Dendritic cell treated with granulocyte-macrophage colony-stimulating factor and Interleukin-4, amounts not matched to agents 40 ng/mL and 50 ng/mL, for 4 days (primary cell): ENCODE measurements around the gene OTC.

Experiments
- H3K27ac Mint-ChIP-seq: one replicate; pipeline ENCODE4 v1.8.0; 2022; ENCODE audit warnings: mild to moderate bottlenecking, mixed read lengths
- H3K27me3 Mint-ChIP-seq: one replicate; pipeline ENCODE4 v1.8.0; 2022; ENCODE audit warnings: mild to moderate bottlenecking, mixed read lengths
- H3K36me3 Mint-ChIP-seq: one replicate; pipeline ENCODE4 v1.8.0; 2022; ENCODE audit warnings: low read depth, mixed read lengths
- H3K4me1 Mint-ChIP-seq: one replicate; pipeline ENCODE4 v1.8.0; 2022; ENCODE audit warnings: low read depth, mixed read lengths
- H3K4me3 Mint-ChIP-seq: one replicate; pipeline ENCODE4 v1.8.0; 2022; ENCODE audit warnings: mild to moderate bottlenecking, moderate library complexity, mixed read lengths
- H3K9me3 Mint-ChIP-seq: one replicate; pipeline ENCODE4 v1.8.0; 2022; ENCODE audit warnings: mixed read lengths
- intact Hi-C: fragments of 100-400 bp; cut with micrococcal nuclease; formaldehyde crosslinking; loops from one replicate; pipeline ENCODE4 v1.15.0; 2022

The OTC gene

DNA sequence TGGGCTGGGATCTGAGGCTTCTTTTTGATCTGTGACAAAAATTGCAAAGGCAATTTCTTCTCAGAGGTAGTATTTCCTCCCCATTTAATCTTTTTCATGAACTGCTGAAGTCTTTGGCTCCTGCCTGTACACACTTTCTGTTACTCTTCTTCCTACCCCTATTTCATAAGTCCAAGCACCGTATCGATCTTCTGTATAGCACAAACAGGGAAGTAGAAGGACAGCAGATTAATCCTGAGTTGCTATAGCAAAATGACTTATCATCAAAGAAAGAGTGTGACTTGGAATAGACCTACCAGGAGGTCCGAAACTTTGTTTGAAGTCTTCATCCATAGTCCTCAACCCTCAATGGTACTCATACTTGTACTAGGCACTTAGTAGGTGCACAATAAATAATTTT, 22.0 kb downstream of the OTC start:
- Mint-ChIP-seq H3K4me1 (peaks cover 12% of the 10 kb centered on the region), H3K36me3 (no peaks in the 10 kb centered on the region), H3K9me3 (no peaks in the 10 kb centered on the region), H3K27ac (no peak overlapping the region), H3K27me3 (no peaks in the 10 kb centered on the region), H3K4me3 (no peak overlapping the region)
- intact Hi-C loops, result no loop called here

DNA sequence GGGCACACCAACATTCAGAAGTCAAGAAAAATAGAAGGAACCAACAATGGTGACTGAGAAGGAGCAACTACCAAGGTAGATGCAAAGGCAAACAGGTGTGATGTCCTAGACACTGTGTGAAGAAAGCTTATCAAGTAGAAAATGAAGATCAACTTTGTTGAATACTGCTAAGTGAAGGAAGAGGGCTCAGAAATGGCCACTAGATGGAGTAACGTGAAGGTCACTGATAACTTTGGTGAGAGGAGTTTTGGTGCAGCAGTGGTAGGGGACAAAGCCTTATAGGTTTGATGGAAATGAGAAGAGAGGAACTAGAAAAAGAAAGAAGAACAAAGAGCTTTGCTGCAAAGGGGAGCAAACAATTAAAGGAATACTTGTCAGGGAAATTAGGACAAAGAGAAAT, 23.5 kb downstream of the OTC start:
- H3K36me3 Mint-ChIP-seq, result no peaks in the 10 kb centered on the region
- no peaks in the 10 kb centered on the region for H3K9me3 Mint-ChIP-seq
- H3K4me1 Mint-ChIP-seq, result peaks cover 3% of the 10 kb centered on the region
- H3K27me3 Mint-ChIP-seq, result no peaks in the 10 kb centered on the region
- H3K27ac Mint-ChIP-seq, result no peak overlapping the region
- intact Hi-C loops, result no loop called here
- no peak overlapping the region for H3K4me3 Mint-ChIP-seq

DNA sequence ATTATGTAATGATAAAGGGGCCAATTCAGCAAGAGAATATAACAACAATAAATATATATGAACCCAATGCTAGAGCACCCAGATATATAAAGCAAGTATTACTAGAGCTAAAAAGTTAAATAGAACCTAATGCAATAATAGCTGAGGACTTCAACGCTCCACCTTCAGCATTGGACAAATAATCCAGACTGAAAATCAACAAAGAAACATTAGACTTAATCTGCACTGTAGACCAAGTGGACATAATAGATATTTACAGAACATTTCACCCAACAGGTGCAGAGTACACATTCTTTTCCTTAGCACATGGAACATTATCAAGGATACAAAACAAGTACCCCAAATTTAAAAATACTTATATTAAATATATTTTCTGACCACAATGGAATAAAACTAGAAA, 24.3 kb downstream of the OTC start:
- intact Hi-C loops, result no loop called here
- no peaks in the 10 kb centered on the region for H3K4me1 Mint-ChIP-seq
- H3K9me3 Mint-ChIP-seq, result no peaks in the 10 kb centered on the region
- H3K36me3 Mint-ChIP-seq, result no peaks in the 10 kb centered on the region
- no peak overlapping the region for H3K4me3 Mint-ChIP-seq
- no peaks in the 10 kb centered on the region for H3K27me3 Mint-ChIP-seq
- H3K27ac Mint-ChIP-seq, result no peak overlapping the region

DNA sequence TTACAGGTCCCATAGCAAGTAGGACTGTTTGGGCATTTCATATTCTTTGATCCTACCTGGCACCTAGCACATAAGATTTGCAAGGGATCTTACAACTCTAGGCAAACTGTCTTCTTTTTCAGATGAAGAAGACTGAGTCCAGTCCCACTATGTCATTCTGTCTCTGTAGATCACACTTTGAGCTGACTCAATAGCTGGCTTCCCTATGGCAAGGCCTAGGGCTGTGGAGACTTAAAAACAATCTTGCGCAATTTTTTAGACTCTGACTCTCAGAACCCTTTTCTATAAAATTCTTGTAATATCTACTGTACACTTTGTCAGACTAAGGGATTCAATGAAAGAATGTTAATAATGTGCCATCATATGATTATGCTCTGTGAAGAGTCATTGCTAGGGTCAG, 26.7 kb downstream of the OTC start:
- Mint-ChIP-seq H3K4me1 (no peaks in the 10 kb centered on the region), H3K27ac (no peak overlapping the region), H3K9me3 (no peaks in the 10 kb centered on the region), H3K4me3 (no peak overlapping the region), H3K36me3 (no peaks in the 10 kb centered on the region), H3K27me3 (no peaks in the 10 kb centered on the region)
- intact Hi-C loops, result no loop called here

DNA sequence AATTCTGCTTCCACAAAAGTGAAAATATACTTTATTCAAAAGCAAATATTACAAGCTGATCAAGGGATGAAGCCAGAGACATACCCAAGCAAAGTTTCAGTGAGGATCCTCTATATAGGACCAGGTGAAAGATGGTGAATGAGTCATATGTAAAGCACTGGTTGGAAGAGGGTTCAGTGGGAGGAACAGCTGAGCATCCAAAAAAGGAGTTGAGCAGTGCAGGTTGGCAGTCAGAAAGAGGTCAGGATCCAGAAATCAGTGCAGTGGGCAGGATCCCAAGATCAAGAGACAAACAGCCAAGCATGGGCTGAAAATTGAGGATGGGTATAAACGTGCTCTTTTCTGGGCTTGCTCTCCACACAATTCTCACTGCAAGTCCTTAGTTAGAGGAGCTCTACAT, 30.3 kb downstream of the OTC start:
- Mint-ChIP-seq H3K27me3 (no peaks in the 10 kb centered on the region), H3K27ac (no peak overlapping the region), H3K36me3 (no peaks in the 10 kb centered on the region), H3K4me3 (no peak overlapping the region), H3K9me3 (no peaks in the 10 kb centered on the region), H3K4me1 (no peaks in the 10 kb centered on the region)
- intact Hi-C loops, result no loop called here

DNA sequence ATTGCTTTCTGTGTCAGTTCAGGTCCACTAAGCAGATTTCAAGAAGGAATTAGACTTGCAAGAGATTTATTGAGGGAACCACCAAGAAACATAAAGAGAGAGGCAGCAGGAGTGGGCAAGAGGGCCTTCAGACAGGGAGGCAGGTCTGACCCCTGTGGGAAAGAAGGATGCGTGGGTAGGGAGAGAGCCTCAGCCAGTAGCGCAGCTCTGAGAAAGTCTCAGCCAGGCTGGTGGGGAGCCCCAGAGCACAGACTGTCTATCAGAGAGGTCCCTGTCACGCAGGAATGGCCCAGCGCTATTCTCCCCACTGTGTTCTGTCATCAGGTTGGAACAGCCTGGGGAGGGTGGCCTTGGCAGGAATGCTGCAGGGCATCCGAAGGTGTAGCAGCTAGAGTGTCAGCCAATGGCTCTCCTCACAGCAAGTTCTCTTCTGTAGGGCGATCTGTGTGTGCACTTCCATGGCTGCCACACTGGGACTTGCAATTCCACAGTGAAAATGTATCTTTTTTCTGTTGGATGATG, 48.0 kb downstream of the OTC start:
- Mint-ChIP-seq H3K4me1 (no peaks in the 10 kb centered on the region), H3K36me3 (no peaks in the 10 kb centered on the region), H3K4me3 (no peak overlapping the region), H3K27ac (no peak overlapping the region), H3K27me3 (no peaks in the 10 kb centered on the region), H3K9me3 (no peaks in the 10 kb centered on the region)
- intact Hi-C loops, result no loop called here

DNA sequence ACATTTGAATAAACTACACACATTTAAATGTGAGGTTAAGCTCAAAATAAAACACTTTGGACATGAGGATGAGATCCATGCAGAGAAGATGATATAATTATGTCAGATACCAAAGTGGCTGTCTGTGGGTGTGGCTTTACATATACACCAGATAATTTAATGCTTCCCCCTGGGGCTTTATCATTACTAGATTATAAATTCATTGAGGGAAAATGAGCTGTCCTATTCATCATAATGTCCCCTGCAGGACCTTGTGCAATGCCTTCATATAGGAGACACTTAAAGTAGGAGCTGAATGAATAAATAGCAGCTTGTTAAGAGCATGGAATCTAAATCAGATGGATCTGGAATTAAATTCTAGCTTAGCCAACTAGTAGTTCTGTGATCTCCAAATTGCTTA, 49.7 kb downstream of the OTC start:
- Mint-ChIP-seq H3K27me3 (peaks cover 2% of the 10 kb centered on the region), H3K9me3 (no peaks in the 10 kb centered on the region), H3K27ac (no peak overlapping the region), H3K4me3 (no peak overlapping the region), H3K36me3 (no peaks in the 10 kb centered on the region), H3K4me1 (no peaks in the 10 kb centered on the region)
- intact Hi-C loops, result no loop called here

DNA sequence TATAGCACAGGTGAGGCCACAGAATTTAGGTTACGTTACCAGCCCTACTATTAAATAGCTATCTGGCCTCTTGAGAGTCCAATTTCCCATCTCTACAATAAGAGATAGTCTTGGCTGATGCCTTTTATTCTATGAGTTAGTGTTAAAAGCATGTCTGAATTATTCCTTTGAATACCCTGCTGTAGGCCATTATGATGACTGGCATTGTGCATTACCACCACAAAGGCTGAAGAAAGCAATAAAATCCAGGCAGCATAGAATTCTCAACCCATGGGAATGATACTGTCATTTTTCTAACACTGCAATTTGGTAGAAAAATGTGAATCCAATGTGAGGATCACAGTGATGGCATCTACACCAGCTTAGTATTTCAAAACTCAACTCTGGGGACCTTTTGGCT, 51.4 kb downstream of the OTC start:
- Mint-ChIP-seq H3K9me3 (no peaks in the 10 kb centered on the region), H3K27me3 (peaks cover 6% of the 10 kb centered on the region), H3K36me3 (no peaks in the 10 kb centered on the region), H3K4me3 (no peak overlapping the region), H3K4me1 (no peaks in the 10 kb centered on the region), H3K27ac (no peak overlapping the region)
- intact Hi-C loops, result no loop called here

DNA sequence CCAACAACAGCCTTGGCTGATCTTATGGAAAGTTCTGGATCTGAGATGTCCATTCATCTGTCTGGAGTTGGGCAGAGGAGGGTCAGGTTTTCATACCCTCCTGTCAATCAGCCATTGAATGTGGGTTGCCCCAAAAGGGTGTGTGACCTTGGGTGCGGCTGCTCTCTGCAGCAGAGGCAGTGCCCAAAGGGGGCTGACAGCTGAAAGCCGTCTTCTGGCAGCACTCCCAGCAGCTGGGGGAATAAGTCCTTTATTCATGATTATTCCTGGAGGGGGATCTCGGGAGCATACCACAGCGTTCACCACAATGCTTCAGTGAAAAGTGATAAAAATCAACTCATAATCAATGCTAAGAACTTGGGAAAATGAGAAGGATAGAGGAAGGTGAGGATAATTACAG, 54.7 kb downstream of the OTC start:
- H3K27ac Mint-ChIP-seq, result no peak overlapping the region
- peaks cover 6% of the 10 kb centered on the region for H3K27me3 Mint-ChIP-seq
- H3K4me3 Mint-ChIP-seq, result no peak overlapping the region
- H3K4me1 Mint-ChIP-seq, result no peaks in the 10 kb centered on the region
- intact Hi-C loops, result no loop called here
- no peaks in the 10 kb centered on the region for H3K36me3 Mint-ChIP-seq
- H3K9me3 Mint-ChIP-seq, result no peaks in the 10 kb centered on the region

DNA sequence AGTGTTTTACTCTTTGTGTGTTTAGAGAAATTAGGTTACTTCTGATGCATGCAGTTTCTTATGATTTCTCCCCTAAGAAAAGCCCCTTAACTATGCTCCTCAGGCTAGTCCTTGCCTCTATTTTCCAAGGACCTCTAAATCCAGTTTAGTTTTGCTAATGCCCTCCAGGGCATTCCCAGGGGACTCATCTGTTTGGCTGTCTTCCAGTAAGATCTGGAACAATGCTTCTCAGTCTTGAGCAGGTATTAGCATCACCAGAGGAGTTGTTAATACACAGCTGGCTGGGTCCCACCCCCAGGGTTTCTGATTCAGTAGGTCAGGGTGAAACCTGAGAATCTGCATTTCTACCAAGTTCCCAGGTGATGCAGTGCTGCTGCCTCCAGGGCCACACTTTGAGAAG, 56.9 kb downstream of the OTC start:
- Mint-ChIP-seq H3K4me1 (no peaks in the 10 kb centered on the region), H3K27me3 (peaks cover 6% of the 10 kb centered on the region), H3K4me3 (no peak overlapping the region), H3K9me3 (no peaks in the 10 kb centered on the region), H3K36me3 (no peaks in the 10 kb centered on the region), H3K27ac (no peak overlapping the region)
- intact Hi-C loops, result no loop called here

DNA sequence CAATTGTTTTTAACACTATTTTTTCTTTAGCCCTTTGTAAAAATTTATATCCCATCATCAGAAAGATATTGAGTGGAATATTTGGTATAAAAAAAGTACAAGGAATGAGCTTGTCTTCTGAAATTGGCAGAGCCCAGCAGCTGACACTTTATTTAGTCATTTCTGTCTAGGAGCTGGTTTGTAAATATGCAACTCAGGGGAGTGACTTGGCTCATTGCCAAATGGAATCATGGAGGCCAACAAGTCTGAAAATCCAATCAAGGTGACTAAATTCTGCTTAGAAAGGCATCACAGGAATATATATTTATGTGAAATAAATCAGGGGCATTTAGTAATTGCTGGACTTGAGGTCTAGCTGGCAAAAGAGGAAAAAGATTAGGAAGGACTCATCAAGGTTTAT, 74.4 kb downstream of the OTC start:
- no peak overlapping the region for H3K4me3 Mint-ChIP-seq
- H3K36me3 Mint-ChIP-seq, result no peaks in the 10 kb centered on the region
- no peaks in the 10 kb centered on the region for H3K4me1 Mint-ChIP-seq
- H3K9me3 Mint-ChIP-seq, result no peaks in the 10 kb centered on the region
- intact Hi-C loops, result no loop called here
- H3K27me3 Mint-ChIP-seq, result no peaks in the 10 kb centered on the region
- H3K27ac Mint-ChIP-seq, result no peak overlapping the region

DNA sequence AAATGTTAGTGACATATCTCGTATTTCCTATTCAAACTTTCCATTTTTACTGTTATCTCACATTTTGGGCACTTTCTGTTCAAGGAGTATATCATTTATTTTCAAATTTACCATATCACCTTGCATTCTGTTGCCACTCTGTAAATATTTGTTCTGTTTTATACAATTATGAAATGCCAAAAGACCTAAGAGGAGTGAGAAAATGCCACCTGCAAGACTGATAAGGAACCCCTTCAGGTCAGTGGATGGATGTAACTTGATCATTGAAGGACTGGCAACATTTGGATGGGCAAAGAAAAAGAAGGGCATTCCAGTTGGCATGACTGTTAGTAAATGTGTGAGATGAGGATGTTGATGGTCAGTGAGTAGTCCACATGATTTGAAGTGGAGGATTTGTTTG, 79.1 kb downstream of the OTC start:
- H3K36me3 Mint-ChIP-seq, result no peaks in the 10 kb centered on the region
- no peaks in the 10 kb centered on the region for H3K4me1 Mint-ChIP-seq
- H3K9me3 Mint-ChIP-seq, result no peaks in the 10 kb centered on the region
- H3K4me3 Mint-ChIP-seq, result no peak overlapping the region
- no peaks in the 10 kb centered on the region for H3K27me3 Mint-ChIP-seq
- intact Hi-C loops, result no loop called here
- H3K27ac Mint-ChIP-seq, result no peak overlapping the region

DNA sequence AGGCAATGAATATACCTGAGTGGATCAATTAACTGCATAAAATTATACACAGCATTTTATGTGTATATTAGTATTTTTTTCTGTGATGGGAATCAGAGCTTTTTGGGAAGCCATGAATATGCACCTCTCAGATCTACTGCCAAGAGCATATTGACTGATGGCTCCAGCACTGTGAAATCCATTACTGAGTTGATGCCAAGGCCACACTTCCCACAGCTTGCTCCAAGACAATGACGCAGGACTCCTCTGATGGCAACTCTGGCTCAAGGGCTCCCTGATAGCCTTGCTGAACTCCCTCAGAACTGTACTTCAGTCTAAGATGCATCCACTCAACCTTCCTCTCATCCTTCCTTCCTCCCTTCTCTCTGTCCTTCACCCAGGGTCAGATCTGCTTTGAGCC, 82.7 kb downstream of the OTC start:
- no peaks in the 10 kb centered on the region for H3K27me3 Mint-ChIP-seq
- H3K36me3 Mint-ChIP-seq, result no peaks in the 10 kb centered on the region
- no peaks in the 10 kb centered on the region for H3K4me1 Mint-ChIP-seq
- no peak overlapping the region for H3K4me3 Mint-ChIP-seq
- no peak overlapping the region for H3K27ac Mint-ChIP-seq
- intact Hi-C loops, result no loop called here
- no peaks in the 10 kb centered on the region for H3K9me3 Mint-ChIP-seq

DNA sequence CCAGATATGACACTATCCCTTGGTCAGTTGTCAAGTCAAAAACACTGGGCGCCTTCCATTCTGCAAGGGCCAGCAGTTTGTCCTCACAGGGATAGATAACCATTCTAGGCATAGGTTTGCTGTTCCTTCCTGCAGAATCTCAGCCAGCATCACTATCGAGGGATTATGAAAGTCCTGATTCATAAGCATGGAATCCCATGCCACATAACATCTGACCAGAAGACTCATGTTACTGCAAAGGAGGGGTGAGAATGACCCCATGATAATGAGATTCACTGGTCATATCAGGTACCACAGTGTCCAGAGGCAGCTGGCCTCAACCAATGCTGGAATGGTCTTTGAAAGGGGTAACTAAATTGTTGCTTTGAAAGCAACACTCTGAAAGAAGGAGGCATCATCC, 84.7 kb downstream of the OTC start:
- H3K4me3 Mint-ChIP-seq, result no peak overlapping the region
- intact Hi-C loops, result no loop called here
- H3K36me3 Mint-ChIP-seq, result no peaks in the 10 kb centered on the region
- no peak overlapping the region for H3K27ac Mint-ChIP-seq
- no peaks in the 10 kb centered on the region for H3K27me3 Mint-ChIP-seq
- H3K4me1 Mint-ChIP-seq, result no peaks in the 10 kb centered on the region
- no peaks in the 10 kb centered on the region for H3K9me3 Mint-ChIP-seq

DNA sequence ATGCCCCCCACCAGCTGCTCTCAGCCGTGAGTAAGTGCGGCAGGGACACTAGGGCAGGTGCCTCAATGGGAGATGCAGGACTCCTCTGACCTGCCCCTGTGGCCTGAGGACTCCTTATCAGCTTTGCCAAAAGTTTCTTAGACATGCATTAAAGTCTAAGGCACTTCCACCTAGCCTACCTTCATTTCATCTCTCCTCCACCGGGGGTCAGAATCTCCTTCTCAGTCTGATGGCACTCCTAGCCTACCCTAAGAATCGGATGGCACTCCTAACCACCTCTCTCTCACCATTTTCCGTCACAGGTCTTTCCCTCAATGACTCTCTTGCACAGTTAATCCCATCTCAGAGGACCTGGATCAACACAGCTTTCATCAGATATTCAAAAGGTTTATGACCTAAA, 85.9 kb downstream of the OTC start:
- no peaks in the 10 kb centered on the region for H3K9me3 Mint-ChIP-seq
- H3K4me1 Mint-ChIP-seq, result no peaks in the 10 kb centered on the region
- H3K36me3 Mint-ChIP-seq, result no peaks in the 10 kb centered on the region
- no peak overlapping the region for H3K27ac Mint-ChIP-seq
- no peaks in the 10 kb centered on the region for H3K27me3 Mint-ChIP-seq
- intact Hi-C loops, result no loop called here
- H3K4me3 Mint-ChIP-seq, result no peak overlapping the region
